ENCODE results near the gene HBS1L. TPM values are rescaled to one million over a fixed set of nuclear protein-coding genes. Genes with fewer than 3 reads are reported as not detected.

Gene HBS1L
- total RNA-seq, 2 donors from 2014 or later, result 48.9 to 50.0 TPM

DNA sequence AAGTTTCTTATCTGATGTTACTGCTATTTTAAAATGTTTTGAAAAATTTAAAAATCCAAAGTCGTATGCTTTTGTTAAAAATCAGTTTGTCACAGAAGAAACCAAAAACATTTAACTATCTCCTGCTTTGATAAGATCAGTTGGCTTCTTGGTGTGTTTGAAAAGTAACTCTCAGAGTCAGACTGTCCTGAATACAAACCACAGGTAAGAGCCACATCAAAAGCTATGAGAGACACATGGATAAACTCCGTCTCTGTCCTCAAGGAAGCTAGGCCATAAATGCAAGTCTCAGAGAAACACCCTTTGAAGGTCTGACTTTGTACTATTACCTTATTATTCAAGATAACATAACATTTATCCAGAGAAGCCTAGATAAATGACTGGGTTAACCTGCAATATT is 7.7 kb downstream of the HBS1L start:
- intact Hi-C loops (cut with DNase I, micrococcal nuclease), result no loop called here
- DNase-seq (no peak), ATAC-seq (no peak)

DNA sequence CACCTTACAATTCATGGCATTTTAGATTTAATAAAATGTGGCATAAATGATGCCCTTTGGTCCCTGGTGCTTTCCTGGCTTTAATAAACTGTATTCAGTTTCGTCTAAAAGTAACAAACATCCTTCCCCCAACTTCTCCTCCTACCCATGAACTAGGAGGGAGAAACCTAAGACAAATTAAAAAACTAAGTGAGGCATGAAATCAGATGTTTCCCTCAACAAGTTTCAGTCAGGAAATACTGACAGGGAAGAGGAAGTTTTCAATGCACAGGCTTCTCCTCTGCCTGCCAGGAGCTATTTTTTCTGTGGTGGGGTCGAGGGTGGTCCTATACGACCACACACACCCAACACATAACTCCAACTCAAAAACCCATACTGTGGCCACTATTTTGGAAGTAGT is 10.0 kb downstream of the HBS1L start:
- intact Hi-C loops (cut with DNase I, micrococcal nuclease), result no loop called here
- no peak for DNase-seq
- no peak for ATAC-seq

DNA sequence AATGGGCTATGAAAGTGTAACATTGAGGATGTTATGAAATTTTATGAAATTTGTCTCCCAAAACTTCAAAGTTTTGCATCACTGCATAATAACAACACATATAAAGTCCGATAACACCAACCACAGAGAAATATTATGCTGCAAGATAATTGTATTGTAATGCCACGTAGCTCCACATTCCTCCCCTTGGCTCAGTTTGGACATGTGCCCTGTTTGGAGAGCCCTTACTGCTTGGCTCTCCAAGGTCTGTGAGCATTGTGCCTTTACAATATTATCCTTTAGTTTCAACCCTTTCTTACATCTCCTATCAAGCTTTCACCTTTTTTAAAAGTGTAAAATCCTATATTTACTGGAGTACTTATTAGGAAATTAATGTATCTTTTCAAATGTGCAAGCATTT is 10.8 kb downstream of the HBS1L start:
- intact Hi-C loops (cut with DNase I, micrococcal nuclease), result no loop called here
- DNase-seq (no peak), ATAC-seq (no peak)

DNA sequence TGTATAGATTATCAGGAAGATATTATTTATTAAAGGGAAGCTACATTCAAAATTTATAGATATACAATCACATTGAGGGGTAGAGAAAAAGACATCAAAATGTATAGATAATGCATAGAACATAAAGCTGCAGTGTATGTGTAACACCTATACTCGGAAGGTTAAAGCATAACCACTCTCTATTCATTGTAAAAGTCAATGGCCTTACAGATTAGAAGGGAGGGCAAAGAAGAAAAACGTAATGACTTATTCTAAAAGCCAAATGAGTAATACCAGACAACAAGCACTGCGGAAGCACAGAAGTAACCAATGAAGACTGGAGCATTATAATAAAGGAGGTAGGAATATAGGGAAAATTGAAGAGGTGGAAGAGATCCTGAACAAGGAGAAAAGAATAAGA is 11.3 kb downstream of the HBS1L start:
- intact Hi-C loops (cut with DNase I, micrococcal nuclease), result no loop called here
- ATAC-seq, result no peak
- no peak for DNase-seq

DNA sequence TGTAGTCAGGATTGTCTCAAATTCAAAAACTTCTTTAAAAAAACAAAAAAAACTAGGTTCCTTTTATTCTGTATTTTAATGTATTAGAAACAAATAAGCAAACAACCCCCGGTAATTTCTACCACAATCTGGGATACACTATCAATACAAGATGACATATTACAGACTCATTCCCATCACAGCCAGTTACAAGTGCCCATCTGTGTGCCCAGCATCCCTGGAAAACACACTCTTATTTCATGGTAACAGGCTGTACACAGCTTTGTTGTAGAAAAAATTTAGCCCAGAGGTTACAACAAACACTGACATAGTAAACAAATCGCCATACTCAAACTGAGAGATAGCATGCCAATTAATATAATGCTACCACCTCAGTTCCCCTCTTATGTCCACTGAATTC is 16.3 kb downstream of the HBS1L start:
- ATAC-seq (no peak), DNase-seq (no peak)
- intact Hi-C loops (cut with DNase I, micrococcal nuclease), result no loop called here

DNA sequence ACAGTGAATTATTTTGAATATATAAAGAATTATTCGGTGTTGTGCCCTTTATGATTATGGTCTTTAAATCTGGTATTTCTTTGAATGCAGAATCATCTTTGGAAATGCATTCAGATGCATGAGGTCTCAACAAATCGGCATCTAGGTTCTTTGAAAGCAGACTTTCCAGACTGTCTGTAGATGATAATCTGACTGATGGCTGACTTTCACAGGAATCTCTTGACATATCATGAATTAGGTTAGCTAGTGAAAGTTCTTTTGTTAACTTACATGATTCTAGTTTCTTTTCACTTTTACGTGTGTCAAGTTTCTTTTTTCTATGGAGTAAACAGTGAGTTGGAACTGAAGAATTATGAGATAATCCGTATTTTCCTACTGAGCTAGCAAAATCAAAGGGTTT is 17.1 kb downstream of the HBS1L start:
- intact Hi-C loops (cut with DNase I, micrococcal nuclease), result no loop called here
- no peak for DNase-seq
- no peak for ATAC-seq

DNA sequence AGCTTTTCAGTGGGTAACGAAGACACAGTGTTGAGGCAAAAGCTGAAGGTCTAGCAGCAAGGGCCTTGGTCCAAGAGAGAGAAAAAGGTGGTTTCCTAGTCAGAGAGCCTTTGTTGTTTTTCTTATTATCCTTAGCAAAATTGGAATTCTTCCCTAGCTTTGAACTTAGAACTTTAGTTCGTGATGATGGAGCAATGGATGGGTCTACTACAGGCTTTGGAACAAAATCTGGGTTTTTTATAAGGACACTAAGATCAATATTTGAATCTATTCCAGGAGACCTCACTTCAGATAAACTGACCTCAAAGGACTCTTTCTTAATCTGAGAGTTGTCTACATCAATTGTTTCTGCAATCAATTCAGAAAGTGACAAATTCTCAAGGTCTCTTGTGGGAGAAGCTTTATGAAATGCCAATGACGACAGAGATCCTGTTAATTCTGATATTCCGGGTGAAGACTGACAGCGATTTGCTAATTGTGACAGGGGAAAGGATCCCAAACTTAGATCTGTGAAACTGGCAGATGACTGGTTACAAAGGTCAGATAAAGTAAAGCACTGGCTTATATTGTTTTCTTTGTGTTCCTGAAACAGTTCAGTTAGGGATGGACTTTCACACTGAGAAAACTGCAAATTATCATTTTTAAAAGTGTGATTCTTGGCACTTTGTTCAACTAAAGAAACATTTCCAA is 17.7 kb downstream of the HBS1L start:
- DNase-seq (no peak), ATAC-seq (no peak)
- intact Hi-C loops (cut with DNase I, micrococcal nuclease), result no loop called here

DNA sequence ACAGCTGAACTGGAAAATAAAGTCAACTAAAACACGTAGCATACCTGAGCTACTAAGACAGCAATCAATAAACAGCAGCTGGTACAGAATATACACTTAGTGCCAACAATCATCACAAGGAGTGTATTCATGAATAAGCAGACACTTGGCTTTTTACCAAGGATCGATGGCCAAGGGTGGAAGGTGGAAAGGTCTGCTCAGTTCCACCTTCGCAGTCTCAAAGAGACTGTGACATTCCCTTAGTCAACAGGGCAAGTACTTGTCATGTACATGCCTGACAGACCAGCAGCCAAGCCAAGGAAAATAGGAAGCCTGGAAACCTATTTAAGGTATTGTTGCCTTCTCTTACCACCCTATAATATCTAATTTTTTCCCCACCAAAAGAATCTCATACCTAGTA is 21.4 kb downstream of the HBS1L start:
- intact Hi-C loops (cut with DNase I, micrococcal nuclease), result no loop called here
- DNase-seq (no peak), ATAC-seq (no peak)

DNA sequence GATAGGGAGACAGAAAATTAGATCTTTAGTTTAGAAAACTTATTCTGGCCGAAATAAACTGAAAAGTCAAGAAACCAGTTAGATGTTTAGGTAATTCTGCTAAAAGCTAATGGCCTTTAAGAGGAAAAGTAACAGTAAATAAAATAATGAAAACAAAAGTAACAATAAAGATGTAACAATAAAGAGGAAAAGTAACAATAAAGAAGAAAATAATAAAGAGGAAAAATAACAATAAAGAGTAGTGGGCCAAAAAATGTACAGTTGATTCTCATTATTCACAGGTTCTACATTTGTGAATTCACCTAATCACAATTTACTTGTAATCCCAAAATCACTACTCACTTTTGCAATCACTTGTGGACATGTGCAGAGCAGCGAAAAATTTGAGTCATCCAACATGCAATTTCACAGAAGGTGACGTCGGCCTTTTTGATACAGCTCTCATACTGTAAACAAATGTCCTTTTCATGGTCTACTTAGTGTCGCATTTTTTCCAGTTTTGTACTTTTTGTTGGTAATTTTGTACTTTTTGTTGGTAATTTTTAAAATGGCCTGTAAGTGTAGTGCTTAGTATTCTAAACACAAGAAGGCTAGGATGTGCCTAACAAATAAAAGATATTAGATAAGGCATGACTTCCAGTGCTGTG is 24.0 kb downstream of the HBS1L start:
- ATAC-seq (no peak), DNase-seq (no peak)
- intact Hi-C loops (cut with DNase I, micrococcal nuclease), result no loop called here

DNA sequence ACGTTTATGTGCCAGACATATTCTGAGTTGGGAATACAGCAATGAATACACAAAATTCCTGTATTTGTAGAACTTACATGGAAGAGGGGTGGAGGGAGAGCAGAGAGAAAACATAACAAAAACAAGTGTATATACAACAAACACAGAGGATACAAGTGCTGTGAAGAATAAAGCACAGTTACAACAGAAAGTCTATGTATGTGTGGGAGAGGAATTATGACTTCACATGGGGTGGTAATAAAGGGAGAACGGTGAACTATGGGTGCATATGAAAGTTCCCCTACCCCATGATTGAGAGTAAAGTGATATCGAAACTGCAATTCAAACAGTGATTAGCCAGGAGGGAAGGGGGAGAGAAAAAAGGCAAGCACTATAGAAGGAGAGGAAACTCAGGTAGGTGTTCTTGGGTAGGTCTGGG is 24.6 kb downstream of the HBS1L start:
- intact Hi-C loops (cut with DNase I, micrococcal nuclease), result no loop called here
- ATAC-seq (no peak), DNase-seq (no peak)

DNA sequence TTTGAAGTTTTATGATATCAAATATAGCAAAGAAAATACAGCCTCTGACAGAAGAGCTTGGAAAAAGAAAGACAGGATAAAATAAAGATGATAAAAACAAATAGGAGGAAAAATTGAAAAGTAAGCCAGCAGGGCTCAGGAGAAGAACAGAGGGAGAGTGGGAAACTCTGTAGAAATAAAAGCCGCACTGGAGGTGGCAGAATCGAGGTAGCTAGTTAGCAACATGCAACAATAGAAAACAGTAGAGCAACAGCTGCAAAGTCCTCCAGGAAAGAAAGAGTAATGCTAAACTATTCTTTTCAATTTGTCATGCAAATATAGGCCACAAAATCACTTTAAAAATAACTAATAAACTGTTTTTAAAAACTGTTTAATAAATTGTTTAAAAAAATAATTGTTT is 28.8 kb downstream of the HBS1L start:
- intact Hi-C loops (cut with DNase I, micrococcal nuclease), result no loop called here
- ATAC-seq (no peak), DNase-seq (no peak)

DNA sequence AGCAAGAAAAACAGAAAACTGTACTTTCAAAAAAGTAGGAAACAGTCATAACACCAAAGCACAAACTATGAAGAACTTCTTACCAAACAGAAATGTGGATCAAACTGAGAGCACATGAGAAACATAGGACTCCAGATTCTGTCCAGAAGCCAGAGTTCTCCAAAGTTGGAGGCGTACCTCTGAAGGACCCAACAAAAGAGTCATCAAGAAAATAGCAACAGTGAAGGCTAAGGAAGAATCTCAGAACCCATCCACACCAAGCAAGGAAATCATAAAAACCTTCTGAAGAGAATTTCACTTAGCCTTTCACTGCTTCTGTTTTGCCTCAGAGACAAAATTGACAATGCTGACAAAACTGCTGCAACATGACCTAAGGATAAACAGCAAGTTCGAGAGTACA is 29.4 kb downstream of the HBS1L start:
- DNase-seq, result no peak
- intact Hi-C loops (cut with DNase I, micrococcal nuclease), result no loop called here
- ATAC-seq, result no peak

DNA sequence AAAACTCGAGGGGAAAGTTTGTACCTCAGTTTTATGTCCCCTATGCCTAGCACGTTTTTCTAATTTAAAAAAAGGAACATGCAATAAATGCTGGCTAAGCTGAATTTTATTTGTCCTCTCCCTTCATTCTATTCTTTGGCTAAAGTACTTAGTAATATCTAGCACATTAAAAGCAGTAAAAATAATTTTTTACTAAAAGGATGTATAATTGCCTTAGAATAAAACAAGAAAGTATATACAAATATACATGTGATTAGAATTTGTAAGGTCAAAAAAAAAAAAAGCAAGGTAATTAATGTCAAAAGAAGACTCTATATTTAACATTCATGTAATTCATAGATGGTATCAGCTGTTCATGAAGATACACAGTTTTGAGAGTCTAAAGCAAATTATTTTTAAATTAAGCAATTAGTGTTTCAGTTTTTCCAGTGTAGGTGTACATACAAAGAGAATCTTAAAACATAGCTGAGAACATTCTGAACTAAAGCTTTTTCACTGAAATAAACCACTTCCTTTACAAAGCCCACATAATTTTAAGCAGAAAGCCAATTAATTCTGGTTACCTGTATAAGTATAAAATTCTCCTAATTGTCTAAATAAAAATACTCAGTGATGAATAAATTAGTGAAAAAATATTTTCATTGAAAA is 32.4 kb downstream of the HBS1L start:
- ATAC-seq (no peak), DNase-seq (no peak)
- intact Hi-C loops (cut with DNase I, micrococcal nuclease), result no loop called here

DNA sequence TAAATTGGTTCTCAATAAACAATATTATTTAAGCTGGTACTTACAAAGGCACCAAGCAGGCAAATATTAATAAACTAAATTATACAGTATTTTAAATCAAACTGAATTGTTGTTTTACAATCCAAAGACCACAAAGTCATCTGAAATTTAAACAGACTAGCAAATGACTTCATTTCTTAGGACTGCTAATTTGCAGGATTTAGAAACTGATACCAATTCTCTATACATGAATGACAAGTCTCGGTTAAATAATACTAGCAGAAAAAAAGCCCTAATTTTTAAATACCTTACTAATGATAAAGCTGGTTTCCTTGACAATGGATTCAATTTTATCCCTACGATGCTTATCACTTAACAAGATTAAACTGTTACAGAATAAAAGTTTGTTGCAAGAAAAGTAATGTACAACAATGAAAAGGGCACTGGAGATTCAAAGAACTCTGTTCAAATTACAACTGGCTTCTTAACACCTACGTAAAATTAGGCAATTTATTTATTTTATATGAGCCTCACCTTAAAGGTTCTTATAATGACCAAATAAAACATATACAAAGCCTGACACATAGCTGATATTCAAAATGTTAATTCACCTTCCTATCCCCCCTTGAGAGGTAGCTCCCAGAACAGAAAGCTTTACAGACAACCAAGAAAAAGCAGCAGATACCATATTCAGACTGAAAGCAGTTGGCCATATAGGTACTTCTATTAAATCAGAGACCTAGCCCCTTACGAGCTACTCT is 33.1 kb downstream of the HBS1L start:
- DNase-seq, result no peak
- no peak for ATAC-seq
- intact Hi-C loops (cut with DNase I, micrococcal nuclease), result no loop called here

DNA sequence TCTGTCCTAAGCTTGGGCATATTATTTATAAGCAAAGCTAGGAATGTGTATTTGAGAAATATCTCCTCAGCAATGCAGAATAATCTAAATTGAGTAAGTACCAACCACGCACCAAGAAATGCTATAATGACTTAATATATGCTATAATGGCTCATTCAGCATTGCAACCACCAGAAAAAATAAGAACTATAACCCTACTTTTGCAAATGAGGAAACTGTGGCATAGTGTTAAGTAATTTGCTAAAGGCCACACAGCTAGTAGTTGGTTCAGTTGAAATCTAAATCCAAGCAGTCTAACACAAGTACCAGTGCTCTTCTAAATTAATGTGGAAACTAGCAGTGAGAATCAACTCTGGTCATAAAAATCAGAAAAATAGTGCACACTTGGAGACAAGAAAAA is 35.7 kb downstream of the HBS1L start:
- intact Hi-C loops (cut with DNase I, micrococcal nuclease), result no loop called here
- ATAC-seq (no peak), DNase-seq (no peak)

DNA sequence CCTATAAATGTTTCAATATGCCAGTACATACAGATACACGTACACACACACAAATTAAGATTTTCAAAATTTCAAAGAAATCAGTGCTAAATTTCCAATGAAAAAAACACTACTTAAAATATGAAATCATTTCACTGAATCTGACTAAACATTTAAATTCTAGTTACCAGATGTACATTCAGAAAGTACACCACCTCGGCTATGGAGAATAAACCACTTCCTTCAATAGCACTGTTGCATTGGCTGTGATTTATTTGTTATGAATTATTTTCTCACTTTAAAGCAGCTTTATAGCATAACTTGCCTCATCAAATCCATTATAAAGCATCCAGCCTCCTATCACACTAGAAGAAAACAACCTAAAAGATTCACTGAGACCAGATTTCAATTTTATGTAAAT is 36.6 kb downstream of the HBS1L start:
- ATAC-seq (no peak), DNase-seq (no peak)
- intact Hi-C loops (cut with DNase I, micrococcal nuclease), result no loop called here

DNA sequence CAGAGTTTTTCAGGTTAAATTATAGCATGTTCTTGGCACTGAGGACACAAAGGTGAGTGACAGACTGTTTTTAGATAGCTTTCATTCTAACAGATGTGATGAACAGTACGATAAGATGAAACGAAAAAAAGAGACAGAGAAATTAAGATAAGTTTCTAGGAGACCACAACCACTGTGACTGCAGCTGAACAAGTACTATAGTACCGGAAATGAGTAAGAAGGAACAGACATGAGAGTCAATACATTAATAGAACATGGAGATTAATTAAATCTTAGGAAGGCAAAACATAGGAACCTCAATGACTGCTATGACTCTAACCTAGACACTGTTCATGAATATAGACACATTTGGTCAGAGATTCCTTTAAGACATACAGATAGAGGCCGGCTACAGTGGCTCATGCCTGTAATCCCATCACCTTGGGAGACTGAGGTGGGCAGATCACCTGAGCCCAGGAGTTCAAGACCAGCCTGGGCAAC is 40.2 kb downstream of the HBS1L start:
- DNase-seq (no peak), ATAC-seq (no peak)
- intact Hi-C loops (cut with DNase I, micrococcal nuclease), result no loop called here

DNA sequence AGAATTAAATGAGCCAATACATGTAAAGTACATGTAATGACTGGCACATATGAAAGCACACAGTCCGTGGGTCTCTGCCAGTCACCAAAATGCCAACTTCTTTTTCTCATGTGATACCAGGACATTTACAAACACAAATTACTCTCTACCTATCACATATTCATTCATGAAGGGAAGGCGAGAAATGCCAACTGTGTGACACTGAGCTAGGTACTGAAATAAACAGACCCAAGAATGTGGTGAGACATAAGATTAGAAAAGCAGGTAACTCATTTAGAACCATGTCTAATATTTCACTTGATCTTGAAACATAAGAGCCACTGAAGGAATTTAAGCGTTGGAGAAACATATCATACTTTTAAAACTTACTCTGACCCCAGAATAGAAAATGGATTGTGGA is 41.4 kb downstream of the HBS1L start:
- ATAC-seq (no peak), DNase-seq (no peak)
- intact Hi-C loops (cut with DNase I, micrococcal nuclease), result no loop called here

DNA sequence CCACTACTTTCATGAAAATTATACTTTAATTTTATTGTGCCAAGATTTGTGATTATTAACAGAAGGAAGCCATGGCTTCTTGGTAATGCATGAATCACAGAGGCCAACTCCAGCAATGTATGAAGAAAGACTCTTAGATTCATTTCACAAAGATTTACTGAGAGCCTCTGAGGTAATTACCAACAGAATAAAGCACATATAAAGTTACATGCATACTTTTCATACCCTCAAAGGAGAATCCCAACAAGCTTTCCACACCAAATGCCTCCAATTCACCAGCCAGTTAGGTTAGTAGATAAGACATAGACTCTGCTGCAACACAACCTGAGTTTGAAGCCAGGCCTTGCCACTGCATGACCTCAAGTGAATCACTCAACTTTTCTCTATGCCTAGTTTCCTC is 41.9 kb downstream of the HBS1L start:
- DNase-seq (no peak), ATAC-seq (no peak)
- intact Hi-C loops (cut with DNase I, micrococcal nuclease), result no loop called here

DNA sequence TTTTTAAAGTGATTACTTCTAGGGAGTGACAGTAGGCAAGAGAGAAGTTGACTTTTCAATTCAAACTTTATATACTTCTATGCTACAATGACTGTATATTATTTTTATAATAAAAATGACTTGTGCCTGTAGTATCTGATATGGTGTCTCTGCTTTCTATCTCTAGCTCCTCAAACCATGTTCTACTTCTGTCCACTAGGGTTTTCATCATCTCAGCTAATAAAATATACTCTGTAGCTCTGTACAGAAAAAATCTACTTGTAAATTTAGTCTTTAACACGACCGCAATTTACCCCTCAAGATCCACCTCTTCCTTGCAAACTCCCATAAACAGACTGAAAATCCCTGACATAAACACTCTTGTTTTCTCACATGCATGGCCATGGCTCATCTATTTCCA is 42.3 kb downstream of the HBS1L start:
- DNase-seq, result no peak
- intact Hi-C loops (cut with DNase I, micrococcal nuclease), result no loop called here
- no peak for ATAC-seq
